Colonic mucosa (tissue), 4 donors: ENCODE results near the gene MPO. TPM values are rescaled to one million over a fixed set of nuclear protein-coding genes. Genes with fewer than 3 reads are reported as not detected.

Source experiments
- DNase-seq: peaks from one replicate; pipeline ENCODE4 v3.0.0-alpha.2; 2020
- H3K27ac ChIP-seq: fragments of 200-600 bp; one replicate; pipeline ENCODE4 v1.8.0; 2021
- H3K27me3 ChIP-seq: fragments of 200-600 bp; one replicate; pipeline ENCODE4 v1.8.0; 2021
- H3K36me3 ChIP-seq: fragments of 200-600 bp; one replicate; pipeline ENCODE4 v1.8.0; 2021
- H3K4me1 ChIP-seq: fragments of 200-600 bp; one replicate; pipeline ENCODE4 v1.8.0; 2021; ENCODE audit warnings: mild to moderate bottlenecking
- H3K4me3 ChIP-seq: fragments of 200-600 bp; one replicate; pipeline ENCODE4 v1.8.0; 2021
- H3K9ac ChIP-seq, 2 donors: one replicate each; pipeline ENCODE4 v1.7.0; 2013; ENCODE audit warnings: control low read depth in 2 of 2, low read depth in 2 of 2, low read length in 2 of 2
- H3K9me3 ChIP-seq: fragments of 200-600 bp; one replicate; pipeline ENCODE4 v1.8.0; 2021
- intact Hi-C: fragments of 100-400 bp; cut with DNase I; formaldehyde crosslinking; loops from one replicate; pipeline ENCODE4 v1.14.1; 2022
- total RNA-seq, 2 donors: library from RNA; stranded (reverse); fragmentation: NEBNext Ultra II Directional in 1 of 2; extraction: Animal tissue kit (Norgen Biotek cat#: 25700) in 1 of 2; gene quantifications; one replicate each; pipeline ENCODE4 v1.2.1, GENCODE V29; 2021
- TF ChIP-seq, protein P1 (sequence below): fragments of 200-600 bp; IDR thresholded peaks from one replicate; pipeline ENCODE4 v1.8.0; 2022; ENCODE audit warnings: antibody characterized with exemption, mild to moderate bottlenecking
- donor health status: healthy.
- donor health status: DM: no; HTN: no; CAD: no.
- donor health status: DM: no; HTN: no; CAD: no.

Gene MPO
- total RNA-seq, 2 donors from 2014 or later: not detected

DNA sequence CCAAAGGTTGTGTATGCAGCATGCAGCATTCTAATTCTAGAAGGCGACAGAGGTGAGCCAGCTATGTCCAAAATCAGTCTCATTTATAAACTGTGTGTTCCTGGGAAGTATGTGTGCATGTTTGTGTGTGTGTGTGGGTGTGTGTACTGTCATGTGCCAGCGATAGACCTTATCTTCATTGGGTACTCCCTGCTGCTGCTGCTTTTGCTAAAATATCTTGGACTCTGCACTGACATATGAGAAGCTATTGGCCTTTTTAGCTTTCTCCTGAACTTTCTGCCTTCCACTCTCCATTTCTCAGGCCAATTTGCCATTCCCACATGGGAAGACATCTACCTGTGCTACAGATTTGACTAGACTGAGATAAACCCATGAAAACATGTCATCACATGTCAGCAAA, 44.3 kb downstream of the MPO start:
- H3K9ac ChIP-seq: no peak overlapping the region
- H3K27ac ChIP-seq: no peak overlapping the region
- no peak for DNase-seq
- H3K27me3 ChIP-seq: no peaks in the 10 kb centered on the region
- no peaks in the 10 kb centered on the region for H3K36me3 ChIP-seq
- H3K4me1 ChIP-seq: no peaks in the 10 kb centered on the region
- no peaks in the 10 kb centered on the region for H3K9me3 ChIP-seq
- no peak overlapping the region for H3K4me3 ChIP-seq
- TF ChIP-seq, protein P1, sequence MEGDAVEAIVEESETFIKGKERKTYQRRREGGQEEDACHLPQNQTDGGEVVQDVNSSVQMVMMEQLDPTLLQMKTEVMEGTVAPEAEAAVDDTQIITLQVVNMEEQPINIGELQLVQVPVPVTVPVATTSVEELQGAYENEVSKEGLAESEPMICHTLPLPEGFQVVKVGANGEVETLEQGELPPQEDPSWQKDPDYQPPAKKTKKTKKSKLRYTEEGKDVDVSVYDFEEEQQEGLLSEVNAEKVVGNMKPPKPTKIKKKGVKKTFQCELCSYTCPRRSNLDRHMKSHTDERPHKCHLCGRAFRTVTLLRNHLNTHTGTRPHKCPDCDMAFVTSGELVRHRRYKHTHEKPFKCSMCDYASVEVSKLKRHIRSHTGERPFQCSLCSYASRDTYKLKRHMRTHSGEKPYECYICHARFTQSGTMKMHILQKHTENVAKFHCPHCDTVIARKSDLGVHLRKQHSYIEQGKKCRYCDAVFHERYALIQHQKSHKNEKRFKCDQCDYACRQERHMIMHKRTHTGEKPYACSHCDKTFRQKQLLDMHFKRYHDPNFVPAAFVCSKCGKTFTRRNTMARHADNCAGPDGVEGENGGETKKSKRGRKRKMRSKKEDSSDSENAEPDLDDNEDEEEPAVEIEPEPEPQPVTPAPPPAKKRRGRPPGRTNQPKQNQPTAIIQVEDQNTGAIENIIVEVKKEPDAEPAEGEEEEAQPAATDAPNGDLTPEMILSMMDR: no peak
- intact Hi-C loops: no loop called here

DNA sequence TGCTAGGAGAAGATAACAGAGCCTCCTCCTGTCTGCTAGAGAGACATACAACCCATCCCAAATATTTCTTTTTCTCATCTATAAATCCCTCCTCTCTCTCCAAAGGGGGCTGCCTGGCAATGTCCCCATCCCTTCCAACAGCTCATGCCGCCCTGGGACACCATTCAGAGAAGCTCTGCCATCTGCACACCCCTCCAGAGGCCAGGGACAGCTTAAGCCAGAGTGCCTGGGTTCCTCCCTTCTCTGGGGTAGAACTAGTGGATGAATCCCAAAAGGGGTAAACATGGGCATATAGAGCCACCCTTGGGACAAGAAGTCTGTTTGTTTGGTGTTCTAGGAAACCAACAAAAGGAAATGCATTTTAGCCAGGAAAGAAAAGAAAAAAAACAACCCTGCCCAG, 44.9 kb downstream of the MPO start:
- DNase-seq: no peak
- Histone ChIP-seq H3K36me3 (no peaks in the 10 kb centered on the region), H3K9me3 (no peaks in the 10 kb centered on the region), H3K4me1 (no peaks in the 10 kb centered on the region), H3K9ac (no peak overlapping the region), H3K27me3 (no peaks in the 10 kb centered on the region), H3K4me3 (no peak overlapping the region), H3K27ac (no peak overlapping the region)
- intact Hi-C loops: no loop called here
- TF ChIP-seq, protein P1: no peak

DNA sequence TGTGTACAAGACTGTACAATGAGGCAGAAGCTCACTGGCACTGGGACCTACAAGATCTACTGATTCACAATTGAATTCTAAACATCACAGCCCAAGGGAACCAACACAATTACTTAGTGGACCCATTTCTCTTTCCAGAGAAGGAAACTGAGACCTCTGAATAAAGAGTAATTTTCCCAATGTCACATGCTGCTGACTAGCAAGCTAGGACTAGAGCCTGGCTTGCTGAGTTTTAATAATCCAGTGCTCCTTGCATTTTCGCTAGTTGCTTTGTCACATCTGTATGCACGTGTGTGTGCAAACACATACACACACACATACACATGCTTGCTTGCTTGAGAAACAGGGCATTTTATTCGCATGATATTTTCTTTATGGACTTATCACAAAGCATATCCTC, 46.2 kb downstream of the MPO start:
- H3K27ac ChIP-seq: no peak overlapping the region
- DNase-seq: no peak
- H3K27me3 ChIP-seq: no peaks in the 10 kb centered on the region
- H3K9ac ChIP-seq: no peak overlapping the region
- H3K4me1 ChIP-seq: no peaks in the 10 kb centered on the region
- TF ChIP-seq, protein P1: no peak
- H3K36me3 ChIP-seq: no peaks in the 10 kb centered on the region
- intact Hi-C loops: no loop called here
- no peaks in the 10 kb centered on the region for H3K9me3 ChIP-seq
- no peak overlapping the region for H3K4me3 ChIP-seq

DNA sequence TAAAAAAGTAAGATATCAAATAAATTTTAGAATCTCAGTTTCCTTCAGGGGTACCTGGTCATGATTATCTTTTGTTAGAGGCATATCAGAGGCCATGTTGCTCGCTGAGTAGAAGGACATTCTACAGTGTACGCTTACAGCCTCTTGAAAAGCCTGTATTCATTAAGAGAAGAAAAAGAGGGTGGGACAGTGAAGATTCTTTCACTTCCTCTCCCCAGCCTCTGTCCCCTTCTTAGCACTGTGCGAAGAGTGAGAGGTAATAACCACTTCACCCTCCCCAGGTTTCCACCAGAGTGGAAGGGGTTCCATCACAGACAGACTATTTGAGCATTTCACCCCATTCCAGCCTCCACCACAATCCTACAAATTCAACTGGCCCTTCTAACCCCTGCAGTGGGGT, 47.2 kb downstream of the MPO start:
- TF ChIP-seq, protein P1: no peak
- DNase-seq: no peak

DNA sequence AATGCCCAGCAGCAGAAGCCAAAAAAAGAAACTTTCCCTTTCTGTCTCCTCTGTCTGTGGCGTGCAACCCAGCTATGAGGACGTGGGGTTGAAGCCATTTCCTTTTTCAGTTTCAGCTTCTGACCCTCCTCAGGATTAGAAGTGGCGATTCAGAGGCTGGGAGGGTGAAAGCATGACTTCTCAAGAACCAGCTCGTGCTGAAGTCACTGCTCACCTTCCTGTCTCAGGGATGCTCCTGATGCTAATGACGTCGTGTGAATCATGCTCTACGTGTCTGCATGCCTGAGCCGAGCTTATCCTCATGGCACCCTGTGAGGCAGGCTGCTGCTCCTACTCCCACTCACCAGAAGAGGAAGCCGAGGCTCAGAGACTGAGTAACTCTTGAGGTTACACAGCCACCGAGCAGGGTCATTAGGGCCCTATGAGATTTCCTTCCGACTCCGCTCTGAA, 48.0 kb downstream of the MPO start:
- H3K4me3 ChIP-seq: no peak overlapping the region
- no peak overlapping the region for H3K9ac ChIP-seq
- H3K4me1 ChIP-seq: no peaks in the 10 kb centered on the region
- no peak for DNase-seq
- TF ChIP-seq, protein P1: no peak
- no peaks in the 10 kb centered on the region for H3K9me3 ChIP-seq
- no peaks in the 10 kb centered on the region for H3K36me3 ChIP-seq
- intact Hi-C loops: no loop called here
- no peak overlapping the region for H3K27ac ChIP-seq
- H3K27me3 ChIP-seq: no peaks in the 10 kb centered on the region

More for the DNA sequence above, 47.2 kb downstream of the MPO start:
- Histone ChIP-seq H3K27me3 (no peaks in the 10 kb centered on the region), H3K27ac (no peak overlapping the region), H3K4me3 (no peak overlapping the region), H3K36me3 (no peaks in the 10 kb centered on the region), H3K9ac (no peak overlapping the region), H3K4me1 (no peaks in the 10 kb centered on the region), H3K9me3 (no peaks in the 10 kb centered on the region)
- intact Hi-C loops: no loop called here

DNA sequence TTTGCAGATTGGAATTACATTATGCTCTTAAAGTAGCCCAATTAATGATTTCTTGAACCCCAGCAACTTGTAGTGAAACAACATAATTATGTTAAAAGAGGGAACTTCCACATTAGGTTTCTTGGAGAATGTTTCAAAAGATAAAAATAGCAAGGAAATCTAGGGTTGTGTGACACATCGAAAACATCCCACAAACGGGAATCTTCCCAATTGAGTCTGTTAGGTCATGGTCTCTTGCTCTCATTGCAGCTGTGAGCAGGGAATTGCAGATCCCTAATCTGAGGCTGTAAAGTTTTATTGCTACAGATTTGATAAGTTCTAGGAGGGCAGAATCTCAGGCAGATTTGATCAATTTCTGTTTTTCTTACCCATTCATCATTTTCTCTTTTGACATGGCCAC, 49.1 kb downstream of the MPO start:
- no peaks in the 10 kb centered on the region for H3K9me3 ChIP-seq
- H3K27ac ChIP-seq: no peak overlapping the region
- no peak for DNase-seq
- no peak overlapping the region for H3K4me3 ChIP-seq
- H3K9ac ChIP-seq: no peak overlapping the region
- TF ChIP-seq, protein P1: no peak
- intact Hi-C loops: no loop called here
- H3K4me1 ChIP-seq: no peaks in the 10 kb centered on the region
- H3K27me3 ChIP-seq: no peaks in the 10 kb centered on the region
- H3K36me3 ChIP-seq: no peaks in the 10 kb centered on the region
